K562 (cell line): ENCODE results near the gene SH3BP2. TPM values are rescaled to one million over a fixed set of nuclear protein-coding genes. Genes with fewer than 3 reads are reported as not detected.

Source experiments
- ATAC-seq: fragments of 200-7000 bp; cut with Tn5 transposase; 3 replicates; pipeline ENCODE4 v1.9.1; 2020; ENCODE audit warnings: moderate library complexity
- BruUV-seq: library from RNA; stranded (reverse); fragments of 400-500 nt; replicated peaks from 2 replicates; lab custom pipeline; 2021; lab: Mats Ljungman, UMichigan
- CTCF ChIA-PET: fragments of 300-600 bp; formaldehyde crosslinking; extraction: SDS; loops from one replicate; lab custom pipeline; 2021; ENCODE audit warnings: low intra/inter-chr PET ratio; lab: Yijun Ruan, JAX
- POLR2A ChIA-PET: fragments of 300-600, 350-650 bp; sonication (Branson Sonifier 250); formaldehyde crosslinking; extraction: SDS; loops from one replicate; lab custom pipeline; 2021; ENCODE audit warnings: antibody characterized with exemption, inconsistent platforms; lab: Yijun Ruan, JAX
- DNase-seq, 4 experiments: peaks; one replicate each; pipeline versions ENCODE4 v3.0.0 to v3.0.0-alpha.2; 2011 to 2018; ENCODE audit warnings: low spot score in 3 of 4, mixed read lengths in 3 of 4; ENCODE audit errors: extremely low read depth in 1 of 4
- FAIRE-seq: peaks from 2 replicates; lab custom pipeline; 2011; peaks lifted over from hg19 to GRCh38; lab: Jason Lieb, UNC
- H2AFZ ChIP-seq: 2 replicates; pipeline ENCODE4 v1.6.0; 2011; ENCODE audit warnings: low read depth, low read length, control low read depth, inconsistent platforms
- H3K27ac ChIP-seq: fragments of 200-600 bp; 3 replicates; pipeline ENCODE4 v1.8.0; 2011; ENCODE audit warnings: low read depth, mild to moderate bottlenecking, control low read depth, inconsistent platforms, low read length, moderate library complexity, mixed read lengths; ENCODE audit errors: extremely low read depth
- H3K27me3 ChIP-seq, 2 experiments: fragments of 300-600 bp in 1 of 2; 2 replicates in 1 of 2; 3 replicates in 1 of 2; pipeline versions ENCODE4 v1.6.0 to v1.8.0; 2011; ENCODE audit warnings: inconsistent platforms in 2 of 2, low read length in 2 of 2, mild to moderate bottlenecking in 1 of 2, mixed read lengths in 1 of 2, moderate library complexity in 1 of 2; ENCODE audit not compliant: control insufficient read depth in 2 of 2, insufficient read depth in 2 of 2
- H3K36me3 ChIP-seq: fragments of 300-600 bp; 3 replicates; pipeline ENCODE4 v1.8.0; 2011; ENCODE audit warnings: mild to moderate bottlenecking, low read length, inconsistent platforms; ENCODE audit not compliant: control insufficient read depth, insufficient read depth
- H3K4me1 ChIP-seq, 2 experiments: fragments of 200-600 bp in 1 of 2; replicated peaks in 1 of 2; 2 replicates in 1 of 2; 3 replicates in 1 of 2; pipeline versions ENCODE4 v1.5.1 to v1.8.0; 2011; ENCODE audit warnings: inconsistent platforms in 2 of 2, low read length in 2 of 2, mild to moderate bottlenecking in 1 of 2, mixed read lengths in 1 of 2, moderate library complexity in 1 of 2; ENCODE audit not compliant: control insufficient read depth in 2 of 2, insufficient read depth in 2 of 2
- H3K4me2 ChIP-seq: 2 replicates; pipeline ENCODE4 v1.6.1; 2011; ENCODE audit warnings: low read length, control low read depth, inconsistent platforms, mixed read lengths; ENCODE audit not compliant: insufficient read depth
- H3K4me3 ChIP-seq: fragments of 200-600 bp; sonication (generic), shearing (Covaris generic); 2 replicates; pipeline ENCODE4 v1.5.1; 2016; ENCODE audit warnings: control low read depth, inconsistent platforms
- H3K79me2 ChIP-seq: fragments of 200-600 bp; 3 replicates; pipeline ENCODE4 v1.8.0; 2011; ENCODE audit warnings: low read length, inconsistent platforms; ENCODE audit not compliant: control insufficient read depth, insufficient read depth
- H3K9ac ChIP-seq, 2 experiments: 2 replicates each; pipeline versions ENCODE4 v1.6.0 to v1.6.1; 2011; ENCODE audit warnings: low read depth in 2 of 2, low read length in 2 of 2, control low read depth in 1 of 2, inconsistent platforms in 1 of 2, mild to moderate bottlenecking in 1 of 2, mixed read lengths in 1 of 2; ENCODE audit not compliant: insufficient read depth in 1 of 2
- H3K9me1 ChIP-seq: one replicate; pipeline ENCODE4 v1.6.0; 2011; ENCODE audit warnings: inconsistent platforms, mild to moderate bottlenecking, low read length, moderate library complexity; ENCODE audit not compliant: control insufficient read depth, insufficient read depth
- H3K9me3 ChIP-seq: replicated peaks from 2 replicates; pipeline ENCODE4 v1.5.1; 2011; ENCODE audit warnings: low read depth, low read length, inconsistent platforms; ENCODE audit not compliant: control insufficient read depth, insufficient read depth
- H4K20me1 ChIP-seq: replicated peaks from 2 replicates; pipeline ENCODE4 v1.6.1; 2011; ENCODE audit warnings: low read length, inconsistent platforms, mixed read lengths; ENCODE audit not compliant: control insufficient read depth, insufficient read depth
- DMBX1 ChIP-seq: fragments of 250-450 bp; sonication (Bioruptor Pico); IDR thresholded peaks from 2 replicates; pipeline ENCODE4 v1.8.0; 2022; ENCODE audit warnings: inconsistent platforms, mild to moderate bottlenecking, moderate library complexity, borderline replicate concordance
- PCBP1 ChIP-seq: fragments of 200-400 bp; formaldehyde crosslinking; IDR thresholded peaks from 2 replicates; pipeline ENCODE4 v1.6.1; 2018; ENCODE audit warnings: mild to moderate bottlenecking, low read depth, low read length; ENCODE audit not compliant: poor library complexity, severe bottlenecking
- POLR2G ChIP-seq: fragments of 200-400 bp; formaldehyde crosslinking; IDR thresholded peaks from 2 replicates; pipeline ENCODE4 v1.6.1; 2017; ENCODE audit warnings: low read depth, mild to moderate bottlenecking, antibody characterized with exemption, low read length, moderate library complexity
- ZNF445 ChIP-seq: fragments of 250-450 bp; sonication (Bioruptor Pico); IDR thresholded peaks from 2 replicates; pipeline ENCODE4 v1.4.0; 2020; ENCODE audit warnings: low read depth, mild to moderate bottlenecking, moderate library complexity
- WGBS: fragments of 100-300 bp; shearing (Covaris generic); methylation state at CpG from one replicate; pipeline ENCODE4 v1.1.6; 2016; ENCODE audit warnings: low coverage, mixed read lengths; ENCODE audit not compliant: insufficient coverage; ENCODE audit errors: missing lambda C conversion rate; 5-methylcytosine and 5-hydroxymethylcytosine counted together
- in situ Hi-C: fragments of 300-500 bp; cut with MboI; formaldehyde crosslinking; loops from 4 replicates; pipeline ENCODE4 v1.15.0; 2018; ENCODE audit warnings: inconsistent platforms, mixed read lengths
- intact Hi-C: fragments of 100-400 bp; cut with micrococcal nuclease; formaldehyde crosslinking; loops from 2 replicates; pipeline ENCODE4 v1.14.2; 2022
- polyA plus RNA-seq, 8 experiments: library from polyadenylated mRNA; depleted of rRNA in 4 of 8; stranded (reverse) in 5 of 8; unstranded in 3 of 8; fragments of >200 nt; fragmentation: Nextera tagmentation in 2 of 8; fragmentation: Illumina TruSeq in 1 of 8; extraction: Ambion mirVana in 2 of 8; extraction: Trizol in 1 of 8; gene quantifications; 2 replicates each; pipeline versions ENCODE4 v1.2.1 to v1.2.3, GENCODE V29; 2011 to 2014; ENCODE audit warnings: inconsistent platforms in 1 of 8, missing spikeins in 1 of 8
- total RNA-seq, 7 experiments: library from RNA; depleted of rRNA in 6 of 7; stranded (reverse); fragments of >200 nt in 6 of 7; fragmentation: Illumina TruSeq in 2 of 7; extraction: Trizol in 2 of 7; gene quantifications; 2 replicates each; pipeline versions ENCODE4 v1.2.1 to v1.2.3, GENCODE V29; 2011 to 2021; ENCODE audit warnings: low replicate concordance in 1 of 7

SH3BP2 gene
- total and polyA plus RNA-seq, 9 of the 15 experiments (the other 6 are each of a cell fraction or from before 2014, with no cell fraction given): 0.34 to 16.0 (median 5.1) TPM

DNA sequence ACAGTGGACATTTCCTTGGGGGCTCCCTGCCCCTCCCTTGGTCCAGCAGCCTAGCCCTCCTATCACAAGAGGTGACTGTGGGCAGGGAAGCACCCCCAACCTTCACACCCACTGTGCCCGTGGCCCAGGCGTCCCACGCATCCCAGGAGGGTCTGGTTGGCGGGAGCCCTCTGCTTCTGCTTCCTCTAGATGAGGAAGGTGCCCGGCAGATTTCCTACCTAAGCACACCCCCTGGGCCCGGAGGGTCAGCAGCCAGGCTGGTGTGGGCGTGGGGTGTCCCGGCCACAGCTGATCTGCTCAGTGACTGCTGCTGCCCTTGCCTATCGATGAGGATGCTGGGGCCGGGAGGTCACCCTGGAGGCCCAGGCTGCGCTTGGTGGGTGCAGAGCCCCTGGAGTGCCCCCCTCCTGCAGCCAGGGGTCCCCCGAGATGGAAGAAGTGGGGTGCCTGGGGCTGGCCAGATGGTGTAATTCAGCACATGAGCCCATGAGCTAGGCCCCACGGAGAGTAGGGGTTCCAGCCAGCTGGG lies 12.2 kb downstream of the SH3BP2 start:
- no peak for FAIRE-seq
- no peaks in the 10 kb centered on the region for H3K9me3 ChIP-seq
- H3K4me1 ChIP-seq: peaks cover 16 to 72% of the 10 kb centered on the region in 2 experiments; a peak in 4 of 5 replicates
- TF ChIP-seq POLR2G: 0 out of 2 replicates have a peak, but pooled peaks have one; percentile 8
- no peak for TF ChIP-seq ZNF445 (CRISPR knock-in tag)
- 86% methylated on average over 13 of the region's 13 CpGs for WGBS
- no peak for DNase-seq
- ChIA-PET CTCF (no interaction called here), POLR2A (interaction anchor here (0.6 to 1.1 kb wide), 2 partner anchors 12 kb away, joined by 3 read pairs; partner anchors contain the start of gene SH3BP2)
- no peak overlapping the region for H3K4me2 ChIP-seq
- no peaks in the 10 kb centered on the region for H3K27me3 ChIP-seq
- intact Hi-C loops: no loop called here
- H2AFZ ChIP-seq: no peak overlapping the region
- H3K36me3 ChIP-seq: no peaks in the 10 kb centered on the region
- no TSS peak for BruUV-seq
- peak overlapping the region in 1 of 2 experiments; percentile 35; a peak in 1 of 4 replicates for H3K9ac ChIP-seq
- no peak for ATAC-seq
- H3K27ac ChIP-seq: no peak overlapping the region
- H3K79me2 ChIP-seq: no peaks in the 10 kb centered on the region; the same call in 2 of the 3 replicates
- H3K4me3 ChIP-seq: no peak overlapping the region
- in situ Hi-C loops: no loop called here
- peaks cover 10% of the 10 kb centered on the region; the same call in 1 of the 2 replicates for H4K20me1 ChIP-seq
- H3K9me1 ChIP-seq: peaks cover 5% of the 10 kb centered on the region

DNA sequence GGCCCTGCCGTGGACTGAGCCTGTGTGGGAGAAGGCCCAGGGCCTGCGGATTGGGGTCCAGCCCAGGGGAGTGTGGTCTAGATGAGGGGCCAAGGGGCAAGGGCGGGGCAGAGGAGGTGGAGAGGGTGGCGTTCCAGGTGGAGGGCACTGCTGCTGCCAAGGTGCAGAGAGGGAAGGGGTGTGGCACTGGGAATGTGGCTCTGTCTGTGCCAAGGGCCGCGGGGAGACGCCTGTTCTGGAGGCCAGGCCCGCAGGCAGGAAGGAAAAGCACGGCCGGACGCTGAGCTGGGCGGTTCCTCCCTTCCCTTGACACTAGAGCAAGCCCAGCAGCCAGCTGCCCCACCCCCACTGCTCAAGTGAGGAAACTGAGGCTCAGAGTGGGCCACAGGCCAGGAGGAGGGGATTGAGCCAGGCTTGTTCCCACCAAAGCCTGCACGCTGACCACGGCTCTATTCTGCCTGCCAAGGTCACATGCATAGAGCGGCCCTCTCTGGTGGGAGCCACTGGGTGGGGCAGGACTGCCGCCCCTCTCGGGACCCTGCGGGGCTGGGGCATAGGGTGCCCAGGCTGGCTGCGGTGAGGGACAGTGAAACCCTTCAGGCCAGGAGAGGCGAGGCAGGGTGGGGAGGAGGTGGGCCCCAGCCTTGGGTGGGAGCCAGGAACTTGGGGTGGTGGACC lies 13.0 kb downstream of the SH3BP2 start:
- ChIA-PET POLR2A (interaction anchor here (0.6 to 1.0 kb wide), 2 partner anchors 11 to 28 kb away, joined by 3 to 4 read pairs; no protein-coding TSS in a partner anchor), CTCF (no interaction called here)
- H3K9me1 ChIP-seq: peaks cover 5% of the 10 kb centered on the region
- no peaks in the 10 kb centered on the region; the same call in 2 of the 3 replicates for H3K79me2 ChIP-seq
- in situ Hi-C loops (no loop called here), intact Hi-C loops (no loop called here)
- H2AFZ ChIP-seq: no peak overlapping the region
- no peaks in the 10 kb centered on the region for H3K27me3 ChIP-seq
- 74% methylated on average over 17 of the region's 20 CpGs for WGBS
- BruUV-seq: no TSS peak
- ATAC-seq (no peak), DNase-seq (no peak), FAIRE-seq (no peak)
- no peak overlapping the region for H3K4me3 ChIP-seq
- H3K9ac ChIP-seq: no peak overlapping the region
- no peak overlapping the region for H3K27ac ChIP-seq
- H3K9me3 ChIP-seq: no peaks in the 10 kb centered on the region
- H4K20me1 ChIP-seq: peaks cover 10% of the 10 kb centered on the region; the same call in 1 of the 2 replicates
- H3K4me1 ChIP-seq: peaks cover 11 to 72% of the 10 kb centered on the region in 2 experiments; a peak in 4 of 5 replicates
- no peak overlapping the region for H3K4me2 ChIP-seq
- H3K36me3 ChIP-seq: no peaks in the 10 kb centered on the region
- TF ChIP-seq PCBP1 (peak; percentile 56), DMBX1 (CRISPR knock-in tag) (no peak)
